Urinary bladder (tissue), 4 donors: ENCODE data around the gene MFSD6. TPM values are rescaled to one million over a fixed set of nuclear protein-coding genes. Genes with fewer than 3 reads are reported as not detected.
"Not testable (repeated sequence)": the region's sequence is repeated elsewhere in the genome, so short reads cannot be mapped to it uniquely, and the experiment has no call there.

ENCODE experiments used
- DNase-seq: peaks from one replicate; pipeline ENCODE4 v3.0.0-alpha.2; 2015; ENCODE audit errors: extremely low spot score
- H3K27ac ChIP-seq: one replicate; pipeline ENCODE4 v1.5.1; 2013; ENCODE audit warnings: low read depth, mild to moderate bottlenecking, moderate library complexity
- H3K36me3 ChIP-seq: one replicate; pipeline ENCODE4 v1.6.1; 2013; ENCODE audit warnings: mild to moderate bottlenecking, moderate library complexity; ENCODE audit not compliant: insufficient read depth
- H3K4me1 ChIP-seq: one replicate; pipeline ENCODE4 v1.6.1; 2013; ENCODE audit warnings: mild to moderate bottlenecking, moderate library complexity; ENCODE audit not compliant: insufficient read depth
- H3K4me3 ChIP-seq: one replicate; pipeline ENCODE4 v1.5.1; 2013; ENCODE audit warnings: low read depth, low read length
- WGBS: extraction: QIAGEN DNeasy Blood & Tissue Kit; methylation state at CpG from one replicate; pipeline ENCODE4 v1.1.7; 2013; 5-methylcytosine and 5-hydroxymethylcytosine counted together
- polyA plus RNA-seq: library from polyadenylated mRNA; stranded (reverse); fragments of 200-250 nt; gene quantifications from one replicate; pipeline ENCODE4 v1.2.3, GENCODE V29; 2013
- total RNA-seq: library from RNA; depleted of rRNA; stranded (reverse); fragments of >200 nt; gene quantifications from one replicate; pipeline ENCODE4 v1.2.3, GENCODE V29; 2014
- donor health status: healthy with polysubstance abuse.
- donor health status: healthy.

MFSD6 gene
- total and polyA plus RNA-seq, 2 donors: 16.3 to 19.3 TPM

- not testable (repeated sequence) for H3K4me3 ChIP-seq, H3K4me1 ChIP-seq, H3K27ac ChIP-seq, DNase-seq, H3K36me3 ChIP-seq
- 33% methylated on average over 3 of the region's 3 CpGs for WGBS
These were observed 86.6 kb downstream of the MFSD6 start for GRCh38 chr2:190494600-190495227.

- no peak overlapping the region for H3K4me3 ChIP-seq
- no peaks in the 10 kb centered on the region for H3K4me1 ChIP-seq
- no peaks in the 10 kb centered on the region for H3K36me3 ChIP-seq
- WGBS: 84% methylated on average over 4 of the region's 4 CpGs
- no peak for DNase-seq
- no peak overlapping the region for H3K27ac ChIP-seq
These were observed 89.3 kb downstream of the MFSD6 start for GRCh38 chr2:190497428-190497827.

GRCh38 chr2:190499273-190499672, 91.1 kb downstream of the MFSD6 start:
- 97% methylated on average over 1 of the region's 1 CpG for WGBS
- DNase-seq: no peak
- Histone ChIP-seq H3K36me3 (no peaks in the 10 kb centered on the region), H3K4me1 (no peaks in the 10 kb centered on the region), H3K4me3 (no peak overlapping the region), H3K27ac (no peak overlapping the region)

- Histone ChIP-seq H3K36me3 (no peaks in the 10 kb centered on the region), H3K4me1 (no peaks in the 10 kb centered on the region), H3K27ac (no peak overlapping the region), H3K4me3 (no peak overlapping the region)
- no peak for DNase-seq
- WGBS: 82% methylated on average over 7 of the region's 7 CpGs
These were observed 91.9 kb downstream of the MFSD6 start for GRCh38 chr2:190500054-190500502.

- H3K36me3 ChIP-seq: no peaks in the 10 kb centered on the region
- no peaks in the 10 kb centered on the region for H3K4me1 ChIP-seq
- DNase-seq: no peak
- H3K4me3 ChIP-seq: no peak overlapping the region
- WGBS: 78% methylated on average over 5 of the region's 5 CpGs
- H3K27ac ChIP-seq: no peak overlapping the region
These were observed 93.1 kb downstream of the MFSD6 start for GRCh38 chr2:190501231-190501630.

- Histone ChIP-seq H3K4me1 (no peaks in the 10 kb centered on the region), H3K4me3 (no peak overlapping the region), H3K27ac (no peak overlapping the region), H3K36me3 (no peaks in the 10 kb centered on the region)
- WGBS: 76% methylated on average over 3 of the region's 3 CpGs
- DNase-seq: no peak
These were observed 93.7 kb downstream of the MFSD6 start for GRCh38 chr2:190501702-190502407.

GRCh38 chr2:190503088-190503487, 94.9 kb downstream of the MFSD6 start:
- no peaks in the 10 kb centered on the region for H3K36me3 ChIP-seq

GRCh38 chr2:190504912-190505311, 96.8 kb downstream of the MFSD6 start:
- no peak for DNase-seq
- Histone ChIP-seq H3K27ac (no peak overlapping the region), H3K4me1 (no peaks in the 10 kb centered on the region), H3K36me3 (no peaks in the 10 kb centered on the region), H3K4me3 (no peak overlapping the region)
- 96% methylated on average over 3 of the region's 3 CpGs for WGBS

More at GRCh38 chr2:190503088-190503487, 94.9 kb downstream of the MFSD6 start:
- H3K4me1 ChIP-seq: no peaks in the 10 kb centered on the region
- DNase-seq: no peak
- 93% methylated on average over 3 of the region's 3 CpGs for WGBS
- H3K27ac ChIP-seq: no peak overlapping the region
- no peak overlapping the region for H3K4me3 ChIP-seq

- Histone ChIP-seq H3K4me1 (no peaks in the 10 kb centered on the region), H3K27ac (no peak overlapping the region), H3K4me3 (no peak overlapping the region), H3K36me3 (no peaks in the 10 kb centered on the region)
- 90% methylated on average over 1 of the region's 1 CpG for WGBS
- DNase-seq: no peak
These were observed 97.5 kb downstream of the MFSD6 start for GRCh38 chr2:190505696-190506095.

GRCh38 chr2:190506666-190507065, 98.5 kb downstream of the MFSD6 start:
- 57% methylated on average over 2 of the region's 2 CpGs for WGBS
- Histone ChIP-seq H3K36me3 (no peaks in the 10 kb centered on the region), H3K27ac (no peak overlapping the region), H3K4me1 (no peaks in the 10 kb centered on the region), H3K4me3 (no peak overlapping the region)
- DNase-seq: no peak

GRCh38 chr2:190507135-190507534, 99.0 kb downstream of the MFSD6 start:
- H3K36me3 ChIP-seq: no peaks in the 10 kb centered on the region

GRCh38 chr2:190509895-190510294, 101.7 kb downstream of the MFSD6 start:
- not testable (repeated sequence) for H3K4me3 ChIP-seq, H3K36me3 ChIP-seq, H3K4me1 ChIP-seq, DNase-seq, H3K27ac ChIP-seq
- WGBS: 72% methylated on average over 5 of the region's 5 CpGs

More at GRCh38 chr2:190507135-190507534, 99.0 kb downstream of the MFSD6 start:
- Histone ChIP-seq H3K4me1 (no peaks in the 10 kb centered on the region), H3K27ac (no peak overlapping the region), H3K4me3 (no peak overlapping the region)
- 74% methylated on average over 4 of the region's 4 CpGs for WGBS
- no peak for DNase-seq

GRCh38 chr2:190511104-190511503, 102.9 kb downstream of the MFSD6 start:
- DNase-seq: no peak
- no peak overlapping the region for H3K4me3 ChIP-seq

GRCh38 chr2:190512539-190513095, 104.5 kb downstream of the MFSD6 start:
- Histone ChIP-seq H3K4me3 (no peak overlapping the region), H3K36me3 (peaks cover 1% of the 10 kb centered on the region)
- WGBS: 89% methylated on average over 5 of the region's 5 CpGs

More at GRCh38 chr2:190511104-190511503, 102.9 kb downstream of the MFSD6 start:
- Histone ChIP-seq H3K36me3 (peaks cover 1% of the 10 kb centered on the region), H3K27ac (no peak overlapping the region), H3K4me1 (no peaks in the 10 kb centered on the region)
- 58% methylated on average over 2 of the region's 2 CpGs for WGBS

More at GRCh38 chr2:190512539-190513095, 104.5 kb downstream of the MFSD6 start:
- DNase-seq: no peak
- Histone ChIP-seq H3K4me1 (no peaks in the 10 kb centered on the region), H3K27ac (no peak overlapping the region)
